Lower leg skin (tissue), 3 donors: ENCODE data around the gene RALGAPA1.

Experiments used
- POLR2A ChIP-seq, 2 donors: fragments of 450-650 bp; IDR thresholded peaks; one replicate each; pipeline ENCODE4 v1.6.1; 2016 to 2017; ENCODE audit warnings: antibody characterized with exemption in 2 of 2, mild to moderate bottlenecking in 1 of 2, moderate library complexity in 1 of 2
- TF ChIP-seq, protein P1 (sequence below), 3 donors: fragments of 450-650 bp; IDR thresholded peaks; one replicate each; pipeline ENCODE4 v1.5.1; 2016; ENCODE audit warnings: antibody characterized with exemption in 3 of 3, mild to moderate bottlenecking in 3 of 3, moderate library complexity in 2 of 3

DNA sequence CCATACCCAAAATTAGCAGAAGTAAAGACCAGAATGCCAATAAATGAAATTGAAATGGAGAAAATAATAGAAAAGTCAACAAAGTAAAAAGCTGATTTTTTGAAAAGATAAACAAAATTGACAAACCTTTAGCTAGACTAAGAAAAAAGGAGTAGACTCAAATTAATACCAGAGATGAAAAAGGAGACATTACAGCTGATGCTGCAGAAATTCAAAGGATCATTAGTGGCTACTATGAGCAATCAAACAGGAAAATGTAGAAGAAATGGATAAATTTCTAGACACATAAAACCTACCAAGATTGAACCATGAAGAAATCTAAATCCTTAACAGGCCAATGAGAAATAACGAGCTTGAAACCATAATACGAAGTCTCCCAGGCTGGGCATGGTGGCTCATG lies 309.9 kb downstream of the RALGAPA1 start:
- TF ChIP-seq, protein P1, sequence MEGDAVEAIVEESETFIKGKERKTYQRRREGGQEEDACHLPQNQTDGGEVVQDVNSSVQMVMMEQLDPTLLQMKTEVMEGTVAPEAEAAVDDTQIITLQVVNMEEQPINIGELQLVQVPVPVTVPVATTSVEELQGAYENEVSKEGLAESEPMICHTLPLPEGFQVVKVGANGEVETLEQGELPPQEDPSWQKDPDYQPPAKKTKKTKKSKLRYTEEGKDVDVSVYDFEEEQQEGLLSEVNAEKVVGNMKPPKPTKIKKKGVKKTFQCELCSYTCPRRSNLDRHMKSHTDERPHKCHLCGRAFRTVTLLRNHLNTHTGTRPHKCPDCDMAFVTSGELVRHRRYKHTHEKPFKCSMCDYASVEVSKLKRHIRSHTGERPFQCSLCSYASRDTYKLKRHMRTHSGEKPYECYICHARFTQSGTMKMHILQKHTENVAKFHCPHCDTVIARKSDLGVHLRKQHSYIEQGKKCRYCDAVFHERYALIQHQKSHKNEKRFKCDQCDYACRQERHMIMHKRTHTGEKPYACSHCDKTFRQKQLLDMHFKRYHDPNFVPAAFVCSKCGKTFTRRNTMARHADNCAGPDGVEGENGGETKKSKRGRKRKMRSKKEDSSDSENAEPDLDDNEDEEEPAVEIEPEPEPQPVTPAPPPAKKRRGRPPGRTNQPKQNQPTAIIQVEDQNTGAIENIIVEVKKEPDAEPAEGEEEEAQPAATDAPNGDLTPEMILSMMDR (IDR thresholded peaks at IDR 0.05) = no peak
- TF ChIP-seq POLR2A (IDR thresholded peaks at IDR 0.05) = no peak
